ENCODE measurements around the gene TANGO6.

The TANGO6 gene

GRCh38 chr16:69108064-69108904 lies 265.0 kb downstream of the TANGO6 start:
- H3K4me3 ChIP-seq: peak overlapping the region in 4 of 7 experiments; percentile 41 to 65 (median 62)

GRCh38 chr16:69108905-69109252 lies 265.5 kb downstream of the TANGO6 start:
- Histone ChIP-seq H3K27ac (peak overlapping the region in 1 of 21 experiments; percentile 91), H3K4me3 (peak overlapping the region in 1 of 7 experiments; percentile 65)

More at GRCh38 chr16:69108064-69108904, 265.0 kb downstream of the TANGO6 start:
- peak overlapping the region in 2 of 21 experiments; percentile 75 to 91 for H3K27ac ChIP-seq

- Histone ChIP-seq H3K27ac (peak overlapping the region in 1 of 21 experiments; percentile 41), H3K4me3 (peak overlapping the region in 1 of 7 experiments; percentile 65)
Observed at GRCh38 chr16:69109486-69110270, 266.3 kb downstream of the TANGO6 start.

- Histone ChIP-seq H3K27ac (no peak overlapping the region), H3K4me3 (peak overlapping the region in 1 of 7 experiments; percentile 65)
Observed at GRCh38 chr16:69110406-69110805, 267.1 kb downstream of the TANGO6 start.

GRCh38 chr16:69111216-69111875 lies 268.0 kb downstream of the TANGO6 start:
- Histone ChIP-seq H3K4me3 (no peak overlapping the region), H3K27ac (peak overlapping the region in 1 of 21 experiments; percentile 10)

GRCh38 chr16:69111876-69112230 lies 268.5 kb downstream of the TANGO6 start:
- Histone ChIP-seq H3K4me3 (no peak overlapping the region), H3K27ac (peak overlapping the region in 3 of 21 experiments; percentile 10 to 30 (median 16))

GRCh38 chr16:69112285-69113129 lies 269.2 kb downstream of the TANGO6 start:
- peak overlapping the region in 2 of 21 experiments; percentile 16 to 30 for H3K27ac ChIP-seq
- H3K4me3 ChIP-seq: no peak overlapping the region

GRCh38 chr16:69113216-69113615 lies 269.9 kb downstream of the TANGO6 start:
- Histone ChIP-seq H3K27ac (no peak overlapping the region), H3K4me3 (no peak overlapping the region)

- Histone ChIP-seq H3K4me3 (no peak overlapping the region), H3K27ac (no peak overlapping the region)
Observed at GRCh38 chr16:69114346-69114975, 271.1 kb downstream of the TANGO6 start.

- Histone ChIP-seq H3K27ac (no peak overlapping the region), H3K4me3 (no peak overlapping the region)
Observed at GRCh38 chr16:69114976-69115355, 271.6 kb downstream of the TANGO6 start.

GRCh38 chr16:69115361-69115760 lies 272.0 kb downstream of the TANGO6 start:
- H3K27ac ChIP-seq: no peak overlapping the region
- H3K4me3 ChIP-seq: no peak overlapping the region

- Histone ChIP-seq H3K4me3 (no peak overlapping the region), H3K27ac (peak overlapping the region in 1 of 21 experiments; percentile 5)
Observed at GRCh38 chr16:69115837-69116236, 272.5 kb downstream of the TANGO6 start.

GRCh38 chr16:69116256-69116875 lies 273.0 kb downstream of the TANGO6 start:
- H3K27ac ChIP-seq: peak overlapping the region in 1 of 21 experiments; percentile 5

GRCh38 chr16:69116906-69117305 lies 273.6 kb downstream of the TANGO6 start:
- Histone ChIP-seq H3K27ac (peak overlapping the region in 1 of 21 experiments; percentile 5), H3K4me3 (no peak overlapping the region)

More at GRCh38 chr16:69116256-69116875, 273.0 kb downstream of the TANGO6 start:
- H3K4me3 ChIP-seq: no peak overlapping the region

GRCh38 chr16:69118468-69118867 lies 275.1 kb downstream of the TANGO6 start:
- Histone ChIP-seq H3K27ac (no peak overlapping the region), H3K4me3 (no peak overlapping the region)

GRCh38 chr16:69118994-69119393 lies 275.7 kb downstream of the TANGO6 start:
- Histone ChIP-seq H3K27ac (no peak overlapping the region), H3K4me3 (no peak overlapping the region)

- Histone ChIP-seq H3K4me3 (no peak overlapping the region), H3K27ac (no peak overlapping the region)
Observed at GRCh38 chr16:69119536-69119935, 276.2 kb downstream of the TANGO6 start.

- Histone ChIP-seq H3K27ac (no peak overlapping the region), H3K4me3 (no peak overlapping the region)
Observed at GRCh38 chr16:69120096-69120664, 276.8 kb downstream of the TANGO6 start.

All from skin epidermis (tissue), 12 donors.